GM18498 (cell line): ENCODE data around the gene LGR6.

Source experiments
- ATAC-seq: cut with Tn5 transposase; IDR thresholded peaks from one replicate; pipeline ENCODE4 v1.9.1; 2021; ENCODE audit warnings: mild to moderate bottlenecking, moderate library complexity; ENCODE audit not compliant: unreplicated experiment

Gene LGR6

DNA sequence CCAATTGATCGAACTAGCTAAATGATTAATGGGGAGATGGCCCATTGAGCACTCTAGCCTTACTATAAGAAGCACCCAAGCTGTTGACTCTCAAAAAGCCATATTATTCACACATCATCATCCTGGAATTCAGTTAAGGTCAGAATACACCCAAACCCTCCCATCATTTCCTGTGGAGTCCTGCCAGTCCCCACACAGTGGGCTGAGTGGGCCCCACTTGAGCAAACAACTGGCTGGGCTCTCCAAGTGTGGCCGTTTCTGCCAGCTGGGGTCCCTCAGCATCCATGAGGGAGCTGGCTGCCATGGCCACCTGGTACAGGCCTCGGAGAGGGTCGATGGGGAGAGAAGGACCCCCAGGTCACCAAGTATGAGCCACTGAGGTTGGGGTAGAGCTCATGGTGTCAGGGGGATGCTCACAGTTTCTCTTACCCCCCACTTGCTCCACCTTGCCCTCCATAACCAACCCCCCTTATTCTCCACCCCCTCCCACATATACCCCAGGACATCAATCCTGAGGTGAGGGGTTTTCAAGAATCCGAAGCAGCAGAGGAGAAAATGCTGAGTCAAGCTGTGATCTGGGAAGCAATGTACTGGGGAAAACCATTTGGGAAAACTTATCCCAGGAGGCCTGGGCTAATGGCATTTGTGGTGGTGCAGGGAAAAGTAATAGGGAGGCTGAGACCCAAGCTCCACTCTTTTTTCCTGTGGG, 87.9 kb downstream of the LGR6 start:
- no peak for ATAC-seq

DNA sequence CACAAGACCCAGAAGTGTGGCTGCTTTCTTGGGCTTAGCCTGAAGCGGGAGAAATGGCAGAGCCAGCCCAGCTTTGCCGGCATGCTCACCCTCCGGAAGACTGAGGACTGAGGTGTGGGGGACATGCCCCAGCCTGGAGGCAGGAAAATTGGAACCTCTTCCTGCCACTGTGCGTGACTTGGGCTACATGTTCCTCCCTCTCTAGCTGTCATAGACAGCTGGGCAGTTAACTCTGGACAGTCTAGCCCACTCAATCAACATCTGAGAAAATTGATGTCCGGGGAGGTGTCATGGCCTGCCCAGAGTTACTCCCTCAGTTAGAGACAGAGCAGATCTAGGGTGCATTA, 88.4 kb downstream of the LGR6 start:
- ATAC-seq = no peak

DNA sequence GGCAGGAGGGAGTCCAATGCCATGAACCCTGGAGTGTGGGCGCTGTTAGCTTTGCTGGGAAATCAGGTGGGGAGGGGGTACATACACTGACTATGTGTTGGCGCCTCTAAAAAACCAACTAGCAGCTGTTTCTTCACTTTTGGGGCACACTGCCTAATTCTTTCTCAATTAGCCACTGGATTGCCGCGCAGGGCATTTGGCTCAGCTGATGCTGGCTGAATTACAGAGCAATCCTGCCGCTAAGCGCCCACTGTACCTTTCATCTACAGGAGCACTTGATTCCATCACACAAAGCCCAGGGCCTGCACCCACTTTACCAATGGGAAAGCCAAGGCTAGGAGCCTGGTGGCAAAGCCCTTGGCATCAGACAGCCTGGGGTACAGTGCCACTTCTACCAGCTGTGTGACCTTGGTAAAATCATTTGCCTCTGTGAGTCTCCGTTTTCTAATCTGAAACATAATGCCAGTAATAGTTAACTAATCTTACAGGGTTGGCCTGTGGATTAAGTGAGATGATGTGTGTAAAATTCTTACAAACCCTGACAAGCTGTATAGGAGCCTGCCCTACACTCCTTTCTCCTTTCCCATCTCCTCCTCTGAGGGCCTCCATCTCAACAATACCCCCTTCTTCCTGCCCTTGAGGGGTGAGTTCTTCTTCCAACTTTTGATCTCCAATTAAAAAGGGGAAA, 89.1 kb downstream of the LGR6 start:
- ATAC-seq = no peak

DNA sequence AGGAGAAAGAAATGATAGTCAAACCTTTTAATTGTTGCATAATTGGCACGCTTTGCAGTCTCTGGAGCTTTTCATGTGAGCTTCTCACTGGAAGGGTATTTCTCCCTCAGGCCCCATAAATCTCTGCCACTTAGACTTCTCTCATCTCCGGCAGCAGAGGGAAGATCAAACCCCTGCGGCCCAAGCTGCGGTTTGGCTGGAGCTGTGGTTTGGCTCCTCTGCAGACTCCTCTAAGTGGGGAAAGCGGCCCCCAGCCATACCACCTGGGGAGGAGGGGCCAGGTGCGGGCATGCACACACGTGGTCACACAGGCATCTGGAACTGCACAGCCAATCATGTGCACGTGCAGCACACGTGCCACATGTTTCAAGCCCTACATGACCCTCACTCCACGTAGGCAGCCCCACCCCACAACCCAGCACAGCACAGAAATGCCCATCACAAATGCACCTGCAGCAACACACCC, 89.8 kb downstream of the LGR6 start:
- ATAC-seq = no peak

DNA sequence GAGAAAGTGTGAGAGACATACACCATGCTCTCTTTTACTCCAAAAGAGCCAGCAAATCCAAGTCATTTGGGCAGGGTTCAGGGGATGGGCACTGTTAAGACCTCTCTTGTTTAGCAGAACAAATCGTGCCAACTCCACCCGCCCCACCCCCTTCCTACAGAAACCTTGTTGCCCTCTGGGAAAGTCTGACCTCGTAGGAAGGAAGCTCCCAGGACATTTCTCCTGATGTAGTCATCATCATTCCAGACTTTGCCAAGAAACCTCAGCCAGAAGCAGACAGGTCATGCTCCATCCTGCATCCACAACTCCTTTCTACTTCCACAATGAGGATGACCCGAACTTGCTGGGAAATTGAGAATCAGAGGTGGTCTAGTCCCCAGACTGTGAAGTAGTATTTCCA, 90.4 kb downstream of the LGR6 start:
- no peak for ATAC-seq

DNA sequence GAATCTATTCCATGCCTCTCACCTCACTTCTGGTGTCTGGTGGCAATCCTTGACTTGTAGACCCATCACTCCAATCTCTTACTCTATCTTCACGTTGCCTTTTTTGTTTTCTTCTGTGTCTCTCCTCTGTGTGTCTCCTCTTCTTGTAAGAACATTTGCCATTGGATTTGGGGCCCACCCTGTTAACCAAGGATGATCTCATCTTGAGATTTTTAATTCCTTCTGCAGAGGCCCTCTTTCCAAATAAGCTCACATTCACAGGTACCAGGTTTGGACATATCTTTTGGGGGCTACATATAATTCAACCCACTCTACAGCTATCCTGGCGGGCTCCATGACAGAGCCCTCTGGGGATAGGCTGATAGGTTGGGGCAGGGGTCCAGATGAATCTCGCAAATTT, 92.3 kb downstream of the LGR6 start:
- no peak for ATAC-seq

DNA sequence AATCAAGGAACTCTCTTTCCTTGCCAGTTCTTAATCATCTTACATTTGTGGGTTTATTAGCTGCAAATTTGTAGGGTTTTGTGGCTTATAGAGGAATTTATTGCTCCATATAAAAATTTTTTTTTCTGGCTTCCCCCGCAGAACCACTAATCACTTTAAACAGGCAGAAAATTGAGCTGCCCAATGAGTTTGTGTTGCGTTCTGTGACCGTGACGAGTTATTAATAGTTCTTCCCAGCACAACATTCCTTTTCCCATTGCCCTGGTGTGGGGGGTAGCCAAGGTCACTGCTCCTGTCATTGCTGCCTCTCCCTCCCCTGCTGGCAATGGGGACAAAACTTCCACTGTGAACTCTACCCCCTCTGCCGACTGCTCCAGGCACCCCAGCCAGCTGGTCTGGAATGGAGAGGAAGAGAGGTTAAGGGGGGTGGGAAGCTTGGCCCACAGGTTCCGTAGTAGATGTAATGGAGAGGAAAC, 93.1 kb downstream of the LGR6 start:
- no peak for ATAC-seq

DNA sequence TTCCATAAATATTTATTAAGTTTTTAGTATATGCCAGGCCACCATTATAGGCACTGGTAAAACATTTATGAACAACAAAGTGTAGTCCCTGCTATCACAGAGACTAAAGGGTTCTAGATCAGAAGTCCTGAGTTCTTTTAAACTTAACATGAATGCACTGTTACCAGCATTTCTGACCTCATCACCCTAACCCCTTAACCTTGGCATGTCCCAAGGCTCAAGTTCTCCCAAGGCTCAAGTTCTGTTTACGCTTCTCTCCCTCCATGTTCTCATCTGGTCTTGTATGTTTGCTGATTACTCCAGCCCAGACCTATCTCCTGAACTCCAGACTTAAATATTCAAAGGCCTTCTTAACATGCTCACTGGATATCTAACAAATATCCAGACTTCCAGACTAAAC, 93.6 kb downstream of the LGR6 start:
- no peak for ATAC-seq

DNA sequence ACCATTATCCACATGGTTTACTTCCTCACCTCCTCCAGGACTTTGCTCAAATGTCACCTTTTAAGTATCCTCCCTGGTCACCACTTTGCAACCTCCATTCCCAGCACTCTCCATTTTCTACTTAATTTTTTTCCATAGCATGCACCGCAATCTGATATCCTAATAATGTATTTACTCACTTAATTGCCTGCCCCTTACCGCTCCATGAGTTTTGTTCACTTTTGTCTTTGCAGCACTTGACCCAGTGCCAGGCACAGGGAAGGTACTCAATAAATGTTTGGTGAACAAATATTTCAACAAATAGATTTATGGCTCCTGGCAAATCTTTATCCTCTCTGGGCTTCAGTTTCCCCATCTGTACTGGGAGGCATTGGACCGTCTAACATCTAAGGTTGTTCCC, 94.6 kb downstream of the LGR6 start:
- no peak for ATAC-seq

DNA sequence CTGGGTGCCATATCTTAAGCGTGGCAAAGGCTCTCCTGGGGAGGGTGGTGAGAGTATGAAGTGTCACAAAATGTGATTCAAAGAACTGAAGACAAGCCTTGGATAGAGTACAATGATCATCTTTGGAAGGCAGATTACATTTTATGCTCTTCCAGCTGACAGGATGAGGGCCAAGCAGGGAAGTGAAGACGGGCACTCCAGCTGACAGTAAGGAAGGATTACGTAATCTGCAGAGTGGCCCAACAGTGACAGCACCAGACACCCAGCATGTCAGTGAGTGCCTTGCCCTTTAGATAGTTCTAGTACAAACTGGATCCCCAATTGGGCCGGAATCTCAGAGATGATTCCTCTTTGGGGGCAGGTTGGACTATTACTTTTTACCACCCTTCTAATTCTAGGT, 95.4 kb downstream of the LGR6 start:
- no peak for ATAC-seq

DNA sequence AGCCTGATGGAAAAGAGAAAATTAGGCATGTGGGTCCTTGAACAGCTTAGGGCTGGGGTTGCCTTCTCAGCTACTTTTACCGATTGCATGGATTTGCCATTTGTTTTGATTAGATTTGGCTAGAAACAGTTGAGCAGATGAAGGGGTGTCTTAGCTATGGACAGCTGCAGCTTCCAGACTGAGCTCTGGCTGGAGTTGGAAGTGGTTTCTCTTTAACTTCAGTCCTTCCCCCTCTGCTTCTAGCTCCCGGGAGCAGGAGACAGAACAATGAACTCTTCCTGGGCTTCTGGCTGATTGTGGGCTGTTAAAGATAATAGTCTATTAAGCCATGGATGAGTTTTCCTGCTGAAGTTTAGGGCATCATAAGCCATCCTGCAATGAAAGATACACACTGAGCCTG, 97.4 kb downstream of the LGR6 start:
- ATAC-seq = no peak

DNA sequence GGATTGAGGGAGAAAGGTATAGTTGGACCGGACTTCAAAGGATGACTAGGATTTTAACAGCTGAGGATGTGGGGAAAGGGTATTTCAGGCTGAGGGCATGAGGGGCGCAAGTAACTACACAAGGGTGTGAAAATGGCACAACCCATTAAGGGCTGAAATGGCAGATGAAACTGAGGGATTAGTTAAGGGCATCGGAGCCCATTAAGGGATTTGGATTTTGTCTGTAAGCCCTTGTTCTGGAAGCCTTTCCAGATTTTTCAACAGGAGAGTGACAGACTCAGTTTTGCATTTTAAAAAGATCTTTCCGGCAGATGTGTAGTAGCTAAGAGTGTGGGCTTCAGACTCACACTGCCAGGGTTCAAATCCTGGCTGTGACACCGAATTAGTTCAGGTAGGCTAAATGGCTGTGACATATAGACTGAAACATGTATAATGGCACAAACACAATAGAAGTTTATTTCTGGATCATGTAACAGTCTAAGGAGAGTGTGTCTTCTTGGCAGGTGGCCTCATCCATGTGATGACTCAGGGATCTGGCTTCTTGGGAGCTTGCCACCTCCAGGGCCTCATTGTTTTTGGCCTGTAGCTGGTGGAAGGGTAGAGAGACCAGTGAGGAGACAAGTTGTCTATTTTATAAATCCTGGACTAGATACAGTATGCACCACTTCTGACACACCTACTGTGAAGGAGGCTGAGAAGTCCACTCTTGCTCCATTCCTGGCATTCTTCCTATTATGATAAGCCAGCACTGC, 98.5 kb downstream of the LGR6 start:
- ATAC-seq = no peak

DNA sequence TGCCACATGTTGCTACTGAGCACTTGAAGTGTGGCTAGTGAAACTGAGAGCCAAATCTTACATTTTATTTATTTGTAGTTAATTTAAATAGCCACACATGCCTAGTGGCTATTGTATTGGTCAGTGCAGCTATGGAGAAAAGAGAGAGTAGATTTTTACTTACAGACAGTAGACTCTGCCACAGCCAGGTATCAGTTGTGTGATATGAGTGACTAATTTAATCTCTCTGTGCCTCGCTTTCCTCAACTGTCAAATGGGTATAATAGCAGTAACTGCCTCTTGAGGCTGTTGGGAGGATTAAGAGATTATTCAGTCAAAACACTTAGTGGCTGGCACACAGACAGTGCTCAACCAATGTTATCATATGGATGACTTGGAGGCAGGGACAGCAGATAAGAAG, 99.2 kb downstream of the LGR6 start:
- ATAC-seq = no peak

DNA sequence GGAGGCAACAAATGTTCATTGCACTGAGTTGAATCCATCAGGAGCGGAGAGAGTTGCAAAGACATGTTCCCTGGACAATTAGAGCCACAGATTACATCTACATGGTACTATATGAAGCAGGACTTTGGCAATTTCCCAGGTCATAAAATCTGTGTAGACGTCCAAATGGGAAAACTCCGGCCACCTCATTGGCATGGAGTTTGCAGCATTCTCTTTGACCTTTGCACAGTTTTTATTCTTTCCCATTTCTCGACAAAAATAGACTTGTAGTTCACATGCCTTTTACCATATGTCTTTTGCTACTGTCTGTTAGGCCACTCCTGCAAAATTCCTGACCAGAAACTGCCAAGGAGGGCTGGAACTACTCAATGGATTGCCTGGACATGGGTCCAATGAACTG, 100.0 kb downstream of the LGR6 start:
- no peak for ATAC-seq

DNA sequence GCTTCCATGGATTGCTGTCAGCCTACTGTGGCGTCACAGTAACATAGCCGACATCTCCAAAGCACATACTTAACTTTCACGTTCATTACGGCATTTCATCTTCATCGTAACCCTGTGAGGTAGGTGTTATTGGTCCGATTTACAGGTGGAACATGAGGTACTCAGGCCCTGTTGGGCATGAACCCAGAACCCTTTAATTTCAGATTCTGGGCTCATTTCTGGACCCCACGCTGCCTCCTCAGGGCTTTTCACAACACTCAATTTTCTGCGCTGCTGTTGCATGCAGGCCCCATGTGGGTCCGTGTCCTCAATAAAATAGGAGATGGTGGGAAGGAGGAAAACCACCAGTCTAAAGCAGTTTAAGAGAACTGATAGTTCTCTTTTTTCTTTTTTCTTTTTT, 108.6 kb downstream of the LGR6 start:
- no peak for ATAC-seq

DNA sequence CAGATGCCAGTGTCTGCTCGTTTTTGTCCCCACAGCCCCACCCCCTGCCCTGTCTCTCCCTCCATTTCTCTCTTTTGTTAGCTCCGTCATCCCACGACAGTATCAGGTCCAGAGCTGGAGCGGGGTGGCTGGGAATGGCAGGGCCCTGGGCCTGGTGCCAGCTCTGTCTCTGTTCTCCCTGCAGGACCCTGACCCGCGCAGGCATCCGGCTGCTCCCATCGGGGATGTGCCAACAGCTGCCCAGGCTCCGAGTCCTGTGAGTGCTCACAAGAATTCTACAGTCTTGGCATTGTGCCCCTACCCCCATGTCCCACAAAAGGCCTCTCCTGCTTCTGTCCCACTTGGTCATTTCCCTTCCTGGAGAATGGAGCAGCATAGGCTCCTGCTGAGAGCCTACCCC, 110.8 kb downstream of the LGR6 start:
- no peak for ATAC-seq

DNA sequence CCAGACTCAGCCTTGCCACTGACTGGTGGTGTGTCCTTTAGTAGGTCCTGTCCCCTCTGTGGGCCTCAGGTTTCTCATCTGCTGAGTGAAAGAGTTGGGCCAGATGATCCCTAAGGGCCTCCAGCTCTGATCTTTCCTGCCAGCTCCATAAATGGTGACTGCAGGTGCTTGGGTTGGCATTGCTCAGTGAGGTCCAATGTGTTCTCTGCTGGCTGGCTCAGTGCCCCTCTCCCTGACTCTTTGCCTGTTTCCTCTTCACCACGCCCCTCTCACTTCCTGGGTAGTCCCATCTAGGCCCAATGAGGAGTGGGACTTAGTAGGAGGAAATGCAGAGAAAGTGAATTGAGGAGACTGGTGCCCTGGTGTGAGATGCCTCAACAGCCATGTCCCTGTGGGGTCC, 111.6 kb downstream of the LGR6 start:
- ATAC-seq = no peak

DNA sequence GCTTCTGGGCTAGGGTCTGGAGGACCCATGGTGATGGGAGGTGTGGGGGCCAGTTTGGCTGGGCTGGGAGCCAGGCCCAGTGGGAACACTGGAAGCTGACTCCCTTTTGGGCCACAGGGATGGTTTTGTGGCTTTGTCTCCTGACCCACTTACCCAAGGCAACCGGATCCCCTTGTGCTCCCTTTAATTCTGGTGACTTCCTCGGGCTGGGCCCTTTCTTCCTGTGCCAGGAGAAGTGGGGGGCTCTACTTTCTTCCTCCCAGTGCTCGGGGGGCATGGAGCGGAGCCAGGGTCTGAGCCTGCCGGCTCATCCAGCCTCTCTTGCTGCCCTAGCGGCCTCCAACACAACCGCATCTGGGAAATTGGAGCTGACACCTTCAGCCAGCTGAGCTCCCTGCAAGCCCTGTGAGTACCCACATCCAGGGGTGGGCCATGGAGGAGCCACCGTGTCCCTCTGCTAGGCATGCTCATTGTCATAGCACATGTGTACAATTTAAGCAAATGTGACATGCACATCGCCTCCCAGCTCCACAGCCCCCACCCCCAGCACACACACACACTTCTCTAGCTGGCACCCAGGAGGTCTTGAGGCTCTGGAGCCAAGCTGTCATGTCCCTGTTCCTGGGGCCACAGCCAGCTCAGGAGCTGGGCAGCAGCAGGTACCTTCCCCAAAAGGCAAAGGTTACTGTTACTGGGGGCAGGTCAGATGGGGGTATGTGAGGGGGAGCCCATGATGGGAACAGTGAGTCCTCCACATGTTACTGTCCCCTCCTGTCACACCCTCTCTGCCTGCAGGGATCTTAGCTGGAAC, 113.1 kb downstream of the LGR6 start:
- ATAC-seq = no peak

DNA sequence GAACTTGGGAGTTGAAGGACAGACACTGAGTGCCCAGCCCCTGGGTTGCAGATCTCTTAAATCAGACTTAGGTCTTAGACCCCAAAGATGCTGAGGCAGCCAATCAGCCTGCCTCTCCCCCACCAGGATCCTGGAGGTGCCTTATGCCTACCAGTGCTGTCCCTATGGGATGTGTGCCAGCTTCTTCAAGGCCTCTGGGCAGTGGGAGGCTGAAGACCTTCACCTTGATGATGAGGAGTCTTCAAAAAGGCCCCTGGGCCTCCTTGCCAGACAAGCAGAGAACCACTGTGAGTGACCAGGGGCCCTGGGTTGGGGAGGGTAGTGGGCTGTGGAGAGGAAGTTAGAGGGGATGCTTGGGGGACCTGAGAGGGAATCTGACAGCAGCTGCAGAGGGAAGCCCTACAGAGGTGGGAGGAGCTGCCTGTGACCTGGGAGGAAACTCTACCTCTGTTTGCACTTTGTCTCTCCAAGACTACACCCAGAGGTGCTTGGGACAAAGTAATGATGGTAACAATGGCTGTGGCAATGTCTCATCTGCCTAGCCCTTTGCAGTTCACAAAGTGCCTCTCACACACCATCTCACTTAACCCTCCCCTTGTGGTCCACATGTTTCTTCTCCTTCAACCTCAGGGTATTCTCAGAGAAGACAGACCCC, 116.6 kb downstream of the LGR6 start:
- ATAC-seq = no peak

DNA sequence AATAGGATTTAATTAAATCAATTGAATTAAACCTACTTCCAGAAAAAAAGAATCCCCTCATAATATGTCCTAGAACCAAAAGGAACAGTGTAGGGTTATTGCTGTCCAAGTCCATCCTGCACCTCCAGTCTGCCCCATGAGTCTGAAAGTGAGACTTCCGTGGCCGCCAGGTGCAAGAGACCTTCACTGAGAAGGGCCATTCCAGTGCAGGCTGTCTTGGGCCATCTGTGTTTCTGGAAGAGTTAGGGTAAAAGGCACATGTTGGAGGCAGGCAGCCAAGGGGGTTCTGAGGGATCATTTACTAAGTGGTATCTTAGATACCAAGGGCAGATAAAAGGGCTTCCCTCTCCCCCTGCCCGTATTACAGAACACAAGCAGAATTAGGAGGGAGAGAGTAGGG, 117.1 kb downstream of the LGR6 start:
- ATAC-seq = no peak
